HCT116 (cell line): ENCODE results near the gene CNN2.

Source experiments
- CEBPB ChIP-seq: IDR thresholded peaks from 2 replicates; pipeline ENCODE4 v1.6.1; 2012; ENCODE audit warnings: low read depth
- CTCF ChIP-seq, 3 experiments: fragments of 200-600 bp in 1 of 3; sonication (generic) in 1 of 3; IDR thresholded peaks in 2 of 3; conservative IDR thresholded peaks in 1 of 3; 2 replicates each; pipeline ENCODE4 v1.5.1; 2012 to 2017; ENCODE audit warnings: low read depth in 2 of 3, low read length in 2 of 3, antibody characterized with exemption in 1 of 3, borderline replicate concordance in 1 of 3, control low read depth in 1 of 3, mild to moderate bottlenecking in 1 of 3, mixed read lengths in 1 of 3, mixed run types in 1 of 3, moderate library complexity in 1 of 3; ENCODE audit not compliant: insufficient read depth in 1 of 3
- EZH2 ChIP-seq: fragments of 200-600 bp; sonication (generic); IDR thresholded peaks from 2 replicates; pipeline ENCODE4 v1.6.1; 2017; ENCODE audit warnings: antibody characterized with exemption, mixed run types
- EZH2phosphoT487 ChIP-seq: fragments of 200-600 bp; IDR thresholded peaks from 2 replicates; pipeline ENCODE4 v1.6.1; 2018; ENCODE audit warnings: antibody characterized with exemption, borderline replicate concordance
- FOSL1 ChIP-seq: IDR thresholded peaks from 2 replicates; pipeline ENCODE4 v1.6.1; 2012; ENCODE audit warnings: low read depth
- JUND ChIP-seq: IDR thresholded peaks from 2 replicates; pipeline ENCODE4 v1.6.1; 2012
- POLR2A ChIP-seq: IDR thresholded peaks from 2 replicates; pipeline ENCODE4 v1.7.0; 2011; ENCODE audit warnings: borderline replicate concordance; ENCODE audit not compliant: insufficient read depth, insufficient read length; ENCODE audit errors: extremely low read depth
- POLR2AphosphoS5 ChIP-seq: IDR thresholded peaks from 2 replicates; pipeline ENCODE4 v1.6.1; 2011; ENCODE audit warnings: mild to moderate bottlenecking, low read depth, low read length, moderate library complexity
- RAD21 ChIP-seq: IDR thresholded peaks from 2 replicates; pipeline ENCODE4 v1.6.1; 2012; ENCODE audit warnings: low read depth, mild to moderate bottlenecking
- REST ChIP-seq: IDR thresholded peaks from 2 replicates; pipeline ENCODE4 v1.6.1; 2012; ENCODE audit warnings: low read depth
- SRF ChIP-seq: IDR thresholded peaks from 2 replicates; pipeline ENCODE4 v1.6.1; 2012; ENCODE audit warnings: low read depth
- YY1 ChIP-seq: IDR thresholded peaks from 2 replicates; pipeline ENCODE4 v1.6.1; 2011; ENCODE audit warnings: low read length, low read depth, moderate library complexity, mild to moderate bottlenecking; ENCODE audit not compliant: insufficient replicate concordance; ENCODE audit errors: extremely low read depth
- ZNF274 ChIP-seq: fragments of 200-500 bp; sonication (Bioruptor generic); IDR thresholded peaks from 2 replicates; pipeline ENCODE4 v1.6.1; 2014; ENCODE audit warnings: mild to moderate bottlenecking, low read depth, low read length, inconsistent platforms
- TF ChIP-seq, protein P1 (sequence below): IDR thresholded peaks from 2 replicates; pipeline ENCODE4 v1.6.1; 2012

- TF ChIP-seq EZH2phosphoT487: no peak
- TF ChIP-seq REST: no peak
- TF ChIP-seq POLR2A: no peak
- TF ChIP-seq RAD21: no peak
- no peak for TF ChIP-seq FOSL1
- TF ChIP-seq SRF: no peak
- no peak for TF ChIP-seq CTCF (IDR thresholded peaks at IDR 0.05 in 2 of 3, conservative IDR thresholded peaks at IDR 0.05 in 1 of 3; ENCODE audit: borderline replicate concordance in 1 of 3, insufficient read depth in 1 of 3, low read depth in 2 of 3, low read length in 2 of 3)
- TF ChIP-seq YY1: no peak
- TF ChIP-seq, protein P1, sequence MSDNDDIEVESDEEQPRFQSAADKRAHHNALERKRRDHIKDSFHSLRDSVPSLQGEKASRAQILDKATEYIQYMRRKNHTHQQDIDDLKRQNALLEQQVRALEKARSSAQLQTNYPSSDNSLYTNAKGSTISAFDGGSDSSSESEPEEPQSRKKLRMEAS: no peak; the same call in 1 of the 2 replicates
- TF ChIP-seq JUND: no peak
- no peak for TF ChIP-seq POLR2AphosphoS5
- TF ChIP-seq CEBPB: no peak
- no peak for TF ChIP-seq ZNF274
- no peak for TF ChIP-seq EZH2
Observed at GRCh38 chr19:1026783-1027649, 608 bp downstream of the CNN2 start.
